Stimulated activated CD4-positive, alpha-beta T cell treated with anti-CD3 and anti-CD28 coated beads, Interleukin-15, amount 100 ng/mL, for 48 hours (primary cell): ENCODE measurements around the gene SEMA5A.
A peak's percentile ranks its signal among the peaks of the same experiment; 100 is the strongest.
"Not testable (repeated sequence)": the region's sequence is repeated elsewhere in the genome, so short reads cannot be mapped to it uniquely, and the experiment has no call there.

ENCODE experiments used
- DNase-seq, 2 donors: peaks; one replicate each; pipeline ENCODE4 v3.0.0-alpha.2; 2020; ENCODE audit warnings: low read depth in 2 of 2

SEMA5A gene

GRCh38 chr5:9361835-9362234, 184.0 kb downstream of the SEMA5A start:
- DNase-seq: peak in 1 of 2 donors; percentile 17

- DNase-seq: no peak
These were observed 186.8 kb downstream of the SEMA5A start for GRCh38 chr5:9358961-9359685.

- DNase-seq: no peak
These were observed 189.5 kb downstream of the SEMA5A start for GRCh38 chr5:9356351-9356825.

- DNase-seq: no peak
These were observed 191.4 kb downstream of the SEMA5A start for GRCh38 chr5:9354336-9355081.

GRCh38 chr5:9353048-9353447, 192.8 kb downstream of the SEMA5A start:
- not testable (repeated sequence) for DNase-seq

- DNase-seq: no peak
These were observed 194.3 kb downstream of the SEMA5A start for GRCh38 chr5:9351546-9351945.

- no peak for DNase-seq
These were observed 195.5 kb downstream of the SEMA5A start for GRCh38 chr5:9350301-9350797.

GRCh38 chr5:9348401-9348996, 197.4 kb downstream of the SEMA5A start:
- no peak for DNase-seq

- DNase-seq: no peak
These were observed 198.2 kb downstream of the SEMA5A start for GRCh38 chr5:9347541-9348295.

- DNase-seq: no peak
These were observed 198.8 kb downstream of the SEMA5A start for GRCh38 chr5:9347032-9347431.

GRCh38 chr5:9344751-9345240, 201.1 kb downstream of the SEMA5A start:
- no peak for DNase-seq

- no peak for DNase-seq
These were observed 202.6 kb downstream of the SEMA5A start for GRCh38 chr5:9343146-9343850.

GRCh38 chr5:9342161-9342787, 203.6 kb downstream of the SEMA5A start:
- no peak for DNase-seq

GRCh38 chr5:9340085-9340484, 205.8 kb downstream of the SEMA5A start:
- DNase-seq: no peak

- no peak for DNase-seq
These were observed 206.6 kb downstream of the SEMA5A start for GRCh38 chr5:9339206-9339818.

GRCh38 chr5:9338796-9339195, 207.1 kb downstream of the SEMA5A start:
- no peak for DNase-seq

- no peak for DNase-seq
These were observed 207.8 kb downstream of the SEMA5A start for GRCh38 chr5:9337928-9338595.

GRCh38 chr5:9335754-9336495, 209.9 kb downstream of the SEMA5A start:
- DNase-seq: no peak

- DNase-seq: no peak
These were observed 210.6 kb downstream of the SEMA5A start for GRCh38 chr5:9335269-9335668.
